Measurements from ENCODE around the gene SNAPC1. TPM values are rescaled to one million over a fixed set of nuclear protein-coding genes. Genes with fewer than 3 reads are reported as not detected.

The SNAPC1 gene
- total RNA-seq, 1 experiment from 2014 or later: 6.8 TPM

- H3K23me2 ChIP-seq (ENCODE audit: insufficient read length, low read depth, low read length, poor library complexity, severe bottlenecking): no peaks in the 10 kb centered on the region
- no peak overlapping the region for H3K4me3 Mint-ChIP-seq
- no peaks in the 10 kb centered on the region; the same call in 1 of the 2 replicates for H3K4me1 ChIP-seq (ENCODE audit: insufficient read depth, low read length)
- H3T11ph ChIP-seq (ENCODE audit: low read length): no peak overlapping the region
- no peak overlapping the region for H2AFZ ChIP-seq (ENCODE audit: low read length)
- H4K20me1 ChIP-seq (ENCODE audit: control insufficient read depth, insufficient read depth, insufficient read length): no peaks in the 10 kb centered on the region
- no peak overlapping the region for H4K5ac ChIP-seq (ENCODE audit: insufficient read length, low read depth, low read length)
- no peaks in the 10 kb centered on the region; a peak in 1 of 7 replicates for H3K36me3 Mint-ChIP-seq (ENCODE audit: insufficient read depth in 1 of 3, low read depth in 3 of 3)
- H3K27ac ChIP-seq (ENCODE audit: insufficient read length, low read depth, low read length): no peak overlapping the region
- DNase-seq: no peak
- H3K79me2 ChIP-seq (ENCODE audit: insufficient read depth, low read length): no peaks in the 10 kb centered on the region
- H3K27ac Mint-ChIP-seq: no peak overlapping the region
- peaks cover 11% of the 10 kb centered on the region for H3K27me3 Mint-ChIP-seq (ENCODE audit: low read depth)
- no CpG with 5 or more reads among the region's 4 CpGs for WGBS (ENCODE audit: extremely low coverage, insufficient read length, low lambda C conversion rate)
- no peak overlapping the region for H3K56ac ChIP-seq (ENCODE audit: insufficient read length, low read depth, low read length)
- no peak overlapping the region for H3K4ac ChIP-seq (ENCODE audit: low read depth, low read length)
- no peaks in the 10 kb centered on the region for H3K27me3 ChIP-seq (ENCODE audit: insufficient read depth, low read length)
- no peaks in the 10 kb centered on the region for H3K79me1 ChIP-seq (ENCODE audit: insufficient read depth, low read depth, low read length, poor library complexity, severe bottlenecking)
- H3K9me3 ChIP-seq (ENCODE audit: control insufficient read depth, low read depth, low read length): no peaks in the 10 kb centered on the region
- no peak overlapping the region for H2BK12ac ChIP-seq (ENCODE audit: insufficient read length, low read depth, low read length)
- no peak overlapping the region for H3K23ac ChIP-seq (ENCODE audit: insufficient read length, low read depth, low read length)
- no peak overlapping the region for H2BK15ac ChIP-seq (ENCODE audit: low read depth, low read length)
- peaks cover 5 to 14% of the 10 kb centered on the region in 2 experiments; a peak in 3 of 4 replicates for H3K4me1 Mint-ChIP-seq
- no peak overlapping the region for H4K91ac ChIP-seq (ENCODE audit: insufficient read length, low read depth, low read length)
- H2BK20ac ChIP-seq (ENCODE audit: low read depth, low read length, poor library complexity, severe bottlenecking): no peak overlapping the region
- no peak overlapping the region for H3K18ac ChIP-seq (ENCODE audit: insufficient read length, low read depth, low read length)
- no peak overlapping the region for H2BK120ac ChIP-seq (ENCODE audit: low read depth, low read length, poor library complexity, severe bottlenecking)
- no peak for TF ChIP-seq CTCF (conservative IDR thresholded peaks at IDR 0.05)
- H3K14ac ChIP-seq (ENCODE audit: insufficient read depth, low read length): no peak overlapping the region
- no peaks in the 10 kb centered on the region for H3K9me3 Mint-ChIP-seq
- no peak overlapping the region for H3K4me2 ChIP-seq (ENCODE audit: insufficient read depth, insufficient read length, low read length)
- H2BK5ac ChIP-seq (ENCODE audit: insufficient read length, low read length): no peak overlapping the region
- no peak overlapping the region for H4K8ac ChIP-seq (replicated peaks; ENCODE audit: insufficient read length, low read depth, low read length)
- H3K9ac ChIP-seq (ENCODE audit: extremely low read depth, insufficient read length, low read length): no peak overlapping the region
- H2AK5ac ChIP-seq (ENCODE audit: insufficient read length, low read length): no peak overlapping the region
Observed at GRCh38 chr14:61805451-61805850, 43.2 kb downstream of the SNAPC1 start.

All from H9 (cell line).